GM03348 (cell line): ENCODE measurements around the gene OR10J5.
A peak's percentile ranks its signal among the peaks of the same experiment; 100 is the strongest.
"Not testable (repeated sequence)": the region's sequence is repeated elsewhere in the genome, so short reads cannot be mapped to it uniquely, and the experiment has no call there.

ENCODE experiments used
- DNase-seq: peaks from one replicate; pipeline ENCODE4 v3.0.0; 2012; ENCODE audit warnings: low spot score

Gene OR10J5

DNA sequence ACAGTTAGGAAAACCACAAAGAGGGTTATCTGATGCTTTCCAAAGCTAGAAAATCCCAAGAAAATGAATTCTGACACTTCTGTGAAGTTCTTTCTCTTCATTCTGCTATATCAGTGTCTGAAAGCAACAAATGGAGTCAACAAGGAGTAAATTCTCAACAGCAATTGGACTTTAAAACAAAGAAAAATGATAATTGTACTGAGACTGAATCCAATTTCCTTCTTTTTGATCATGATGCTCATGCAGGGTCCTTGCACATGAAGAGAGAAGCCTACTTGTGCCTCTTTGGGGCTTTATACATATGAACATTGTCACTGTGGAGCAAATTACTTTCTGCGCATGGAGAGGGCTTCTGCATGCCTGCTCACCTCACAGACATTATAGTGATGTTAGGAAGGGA, at the start of gene OR10J5:
TSS of gene OR10J5 (minus strand) at position 101 of the 400 bp plus-strand sequence. CDS start at position 101, 0 bp downstream.
- DNase-seq, result no peak

DNA sequence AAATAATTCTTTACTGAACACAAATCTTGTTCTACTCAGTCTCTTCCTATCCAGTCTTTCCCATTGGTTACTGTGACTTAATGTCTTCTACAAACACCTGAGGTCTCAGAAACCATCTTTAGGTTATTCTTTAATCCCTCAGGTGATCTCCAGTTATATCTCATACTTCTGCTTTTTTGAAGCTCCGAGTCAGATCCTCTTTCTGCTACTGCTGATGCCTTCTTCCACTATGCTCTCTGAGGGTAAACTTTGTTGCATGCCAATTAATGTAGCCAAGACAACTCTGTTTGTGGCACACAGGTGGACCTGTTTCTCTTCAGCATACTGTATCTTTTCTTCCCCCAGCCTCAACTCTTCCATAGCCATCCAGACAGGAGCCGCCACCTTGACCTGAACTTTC, 48.7 kb upstream of the OR10J5 start:
- DNase-seq, result no peak

DNA sequence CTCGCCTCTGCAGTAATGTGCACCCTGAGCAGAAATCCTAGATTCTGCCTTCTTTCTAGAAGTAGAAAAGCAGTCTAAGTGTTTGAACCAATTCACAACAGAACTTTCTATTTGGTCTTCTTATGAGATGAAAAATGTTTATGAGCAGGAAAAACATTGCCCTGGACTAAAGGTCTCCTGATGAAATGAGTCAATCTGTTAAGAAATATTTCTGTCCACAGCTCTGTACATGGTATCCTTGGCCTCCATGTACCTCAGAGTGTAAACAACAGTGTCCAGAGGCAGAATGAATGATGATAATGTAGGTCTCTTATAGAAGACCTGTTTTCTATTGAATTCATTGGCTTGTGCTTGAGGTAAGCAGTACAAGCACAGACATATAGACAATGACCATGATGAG, 45.6 kb upstream of the OR10J5 start:
- no peak for DNase-seq

DNA sequence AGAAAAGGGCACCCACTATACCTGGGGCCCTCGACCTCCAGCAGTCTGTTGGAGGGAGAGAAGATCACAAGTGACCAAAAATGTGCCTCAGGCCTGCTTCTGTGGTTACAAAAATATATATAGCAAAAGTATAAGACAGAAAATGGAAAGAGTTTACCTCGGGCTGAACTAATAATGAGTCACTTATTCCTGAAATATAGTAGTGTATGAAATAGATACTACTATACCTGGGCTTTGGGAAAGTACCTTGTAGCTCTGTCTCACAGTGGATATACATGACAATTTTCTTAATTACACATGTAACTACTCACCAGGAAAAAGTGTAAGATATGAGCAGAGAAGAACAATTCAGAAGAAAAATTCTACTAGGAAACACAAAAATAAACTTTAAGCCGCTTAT, 44.5 kb upstream of the OR10J5 start:
- DNase-seq, result no peak

DNA sequence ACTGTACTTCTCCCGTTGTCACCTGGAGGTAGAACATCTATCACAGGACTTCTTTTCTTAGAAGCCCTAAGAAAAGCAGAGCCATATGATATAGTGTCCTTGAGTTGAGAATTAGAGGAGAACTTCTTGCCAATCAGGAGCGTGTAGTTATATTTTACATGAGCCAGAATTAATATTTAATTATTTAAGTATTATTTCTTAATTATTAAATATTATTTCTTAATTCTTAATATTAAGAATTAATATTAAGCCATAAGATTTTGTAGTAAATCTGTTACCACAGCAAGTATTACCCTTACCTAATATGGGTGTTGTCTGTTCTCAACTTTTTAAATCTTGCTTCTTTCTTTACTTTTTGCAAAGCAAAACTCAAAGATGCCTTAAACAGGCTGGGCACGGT, 41.6 kb upstream of the OR10J5 start:
- DNase-seq, result no peak

DNA sequence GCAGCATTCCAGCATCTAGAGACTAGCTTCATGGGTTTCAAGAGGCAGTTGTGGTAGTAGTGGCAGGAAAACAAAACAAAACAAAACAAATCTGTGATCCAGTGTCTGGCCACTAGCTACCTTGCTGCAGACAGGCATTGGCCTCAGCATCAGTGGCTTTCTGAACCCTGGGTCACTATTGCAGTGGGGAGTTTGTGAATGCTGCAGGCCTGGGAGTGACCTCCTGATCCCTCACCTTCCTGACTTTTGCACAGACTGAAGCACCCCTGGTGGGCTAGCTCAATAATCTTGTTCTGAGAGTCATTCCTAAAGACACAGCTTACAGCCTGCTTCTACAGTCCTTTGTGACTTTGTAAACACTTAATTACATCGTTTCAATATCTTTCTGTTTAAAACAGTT, 26.9 kb upstream of the OR10J5 start:
- DNase-seq, result no peak

DNA sequence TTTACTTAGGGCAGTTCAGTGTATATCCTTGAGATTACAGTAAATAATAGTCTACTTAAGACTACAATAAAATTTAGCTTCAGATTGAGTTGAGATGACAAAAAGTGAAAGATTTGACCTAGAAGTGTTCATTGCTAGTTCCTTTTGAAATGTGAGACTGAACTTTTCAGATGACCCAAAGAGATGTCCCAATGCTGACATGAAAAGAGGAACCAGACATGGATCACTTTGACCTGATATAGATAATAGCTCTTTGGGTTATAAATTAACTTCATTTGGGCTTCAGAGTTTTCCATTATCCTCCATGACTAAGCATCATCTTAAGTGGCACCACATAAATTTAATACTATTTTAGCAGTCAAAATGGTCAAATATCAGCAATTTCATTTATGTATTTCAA, 25.7 kb upstream of the OR10J5 start:
- DNase-seq, result no peak

- DNase-seq, result no peak
Measured at GRCh38 chr1:159560599-159560998, 24.8 kb upstream of the OR10J5 start.

DNA sequence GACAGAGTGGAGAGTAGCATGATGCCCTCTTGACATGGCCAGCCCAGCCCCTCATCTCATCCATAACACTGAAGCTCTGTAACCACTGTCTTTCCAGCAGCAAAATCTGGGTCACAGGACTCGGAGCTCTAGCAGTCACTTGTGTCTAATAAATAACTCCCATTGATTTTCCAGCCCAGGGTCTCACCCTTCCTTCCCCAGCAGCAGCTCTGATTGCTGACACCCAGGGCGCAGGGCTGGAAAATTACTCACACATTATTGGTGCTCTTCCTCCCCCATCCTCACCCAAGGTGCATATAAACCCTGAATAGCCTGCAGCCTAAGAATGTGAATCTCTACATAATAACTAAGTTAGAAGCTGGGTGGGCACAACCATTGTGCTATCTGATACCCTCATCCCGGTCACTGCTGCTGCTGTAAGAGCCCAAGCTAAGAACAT, 21.1 kb upstream of the OR10J5 start:
- DNase-seq, result no peak

- no peak for DNase-seq
Measured at GRCh38 chr1:159554696-159555095, 18.9 kb upstream of the OR10J5 start.

- DNase-seq, result no peak
Measured at GRCh38 chr1:159554261-159554660, 18.5 kb upstream of the OR10J5 start.

DNA sequence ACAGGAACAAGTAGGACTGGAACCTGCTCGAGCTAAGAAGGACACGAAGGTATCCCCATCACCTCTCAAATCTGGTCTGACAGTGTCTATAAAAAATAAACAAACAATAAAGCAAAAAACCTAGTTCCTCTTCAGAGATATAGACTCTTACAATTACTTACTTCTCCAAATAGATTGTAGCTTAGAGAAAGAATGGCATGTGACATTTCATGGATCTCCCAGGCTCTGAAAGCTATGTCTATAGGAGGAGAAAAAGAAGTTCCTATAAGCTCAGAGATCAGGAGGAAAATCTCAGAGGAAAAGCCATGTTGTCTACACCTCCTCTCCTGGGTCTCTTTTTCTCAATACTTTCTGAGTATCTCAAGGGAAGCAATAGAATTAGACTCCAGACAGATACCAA, 12.3 kb upstream of the OR10J5 start:
- no peak for DNase-seq

DNA sequence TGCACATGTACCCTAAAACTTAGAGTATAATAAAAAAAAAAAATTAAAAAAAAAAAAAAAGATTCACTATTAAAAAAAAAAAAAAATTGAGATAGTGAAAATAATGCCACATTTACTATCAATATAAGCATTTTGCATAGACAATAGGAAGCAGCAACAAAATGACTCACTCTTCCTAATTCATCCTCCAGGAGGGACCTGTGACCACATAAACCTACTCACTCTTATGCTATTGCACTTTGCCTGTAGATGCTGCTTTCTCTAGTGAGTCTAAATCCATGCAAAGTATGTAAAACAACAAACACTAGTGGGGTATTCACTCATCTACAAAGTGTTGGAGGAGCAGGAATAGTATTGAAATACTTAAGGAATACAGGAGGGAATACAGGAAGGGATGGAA, 2.9 kb downstream of the OR10J5 start:
- DNase-seq, result no peak

- not testable (repeated sequence) for DNase-seq
Measured at GRCh38 chr1:159524792-159525191, 11.0 kb downstream of the OR10J5 start.

DNA sequence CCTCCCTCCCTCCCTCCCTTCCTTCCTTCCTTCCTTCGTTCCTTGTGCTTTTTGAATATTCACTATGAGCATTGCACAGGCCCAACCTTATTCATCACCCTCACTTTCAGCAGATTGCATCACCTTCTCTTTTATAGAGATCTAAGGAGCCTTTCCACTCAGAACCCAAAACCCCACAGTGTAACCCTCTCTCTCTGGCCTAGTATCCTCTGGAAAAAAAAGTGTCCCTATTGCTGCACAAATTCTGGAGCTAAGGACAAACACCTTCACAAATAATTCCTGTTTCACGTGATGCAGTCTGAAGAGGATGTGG, 25.6 kb downstream of the OR10J5 start:
- DNase-seq, result no peak

GRCh38 chr1:159509440-159510228, 26.2 kb downstream of the OR10J5 start:
- DNase-seq, result no peak

DNA sequence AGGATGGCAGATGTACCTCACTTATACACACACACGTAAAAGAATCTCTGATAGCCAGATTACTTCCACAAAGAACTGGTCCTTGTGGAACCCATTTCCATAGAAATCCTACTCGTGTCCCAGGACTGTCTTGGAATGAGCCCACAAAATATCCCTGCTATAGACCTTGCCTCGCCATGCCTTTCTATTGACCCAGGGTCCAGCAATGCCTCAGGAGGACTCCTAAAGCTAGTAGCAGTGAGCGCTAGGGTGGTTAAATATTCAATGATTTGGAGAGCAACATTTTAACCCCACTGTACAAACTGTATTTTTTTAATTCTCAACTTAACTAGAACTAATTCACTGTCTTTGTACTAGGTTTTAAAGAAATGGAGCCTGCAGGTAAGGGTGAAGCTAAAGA, 26.9 kb downstream of the OR10J5 start:
- no peak for DNase-seq

DNA sequence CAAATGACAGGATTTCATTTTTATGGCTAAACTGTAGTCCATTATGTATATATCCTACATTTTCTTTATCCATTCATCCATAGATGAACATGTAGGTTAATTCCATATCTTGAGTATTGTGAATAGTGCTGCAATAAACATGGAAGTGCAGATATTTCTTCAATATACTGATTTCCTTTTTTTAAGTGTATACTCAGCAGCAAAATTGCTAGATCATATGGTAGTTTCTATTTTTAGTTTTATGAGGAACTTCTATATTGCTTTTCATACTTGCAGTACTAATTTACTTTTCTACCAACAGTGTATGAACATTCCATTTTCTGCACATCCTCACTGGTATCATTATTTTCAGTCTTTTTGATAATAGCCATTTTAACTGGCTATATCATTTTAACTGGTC, 30.1 kb downstream of the OR10J5 start:
- DNase-seq, result no peak

GRCh38 chr1:159501082-159501481, 34.7 kb downstream of the OR10J5 start:
- no peak for DNase-seq

DNA sequence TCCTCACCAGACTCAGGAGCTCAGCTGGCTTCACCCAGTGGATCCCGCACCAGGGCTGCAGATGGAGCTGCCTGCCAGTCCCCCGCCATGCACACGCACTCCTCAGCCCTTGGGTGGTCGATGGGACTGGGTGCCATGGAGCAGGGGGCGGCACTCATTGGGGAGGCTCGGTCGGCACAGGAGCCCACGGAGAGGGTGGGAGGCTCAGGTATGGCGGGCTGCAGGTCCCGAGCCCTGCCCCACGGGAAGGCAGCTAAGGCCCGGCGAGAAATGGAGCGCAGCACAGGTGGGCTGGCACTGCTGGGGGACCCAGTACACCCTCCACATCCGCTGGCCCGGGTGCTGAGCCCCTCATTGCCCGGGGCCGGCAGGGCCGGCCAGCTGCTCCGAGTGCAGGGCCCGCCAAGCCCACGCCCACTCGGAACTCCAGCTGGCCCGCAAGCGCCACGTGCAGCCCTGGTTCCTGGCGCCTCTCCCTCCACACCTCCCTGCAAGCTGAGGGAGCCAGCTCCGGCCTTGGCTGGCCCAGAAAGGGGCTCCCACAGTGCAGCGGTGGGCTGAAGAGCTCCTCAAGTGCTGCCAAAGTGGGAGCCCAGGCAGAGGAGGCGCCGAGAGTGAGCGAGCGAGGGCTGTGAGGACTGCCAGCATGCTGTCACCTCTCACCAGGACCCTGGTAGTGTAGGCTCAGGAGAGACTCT, 41.1 kb downstream of the OR10J5 start:
- not testable (repeated sequence) for DNase-seq

- no peak for DNase-seq
Measured at GRCh38 chr1:159493354-159493753, 42.5 kb downstream of the OR10J5 start.

GRCh38 chr1:159492575-159493323, 43.1 kb downstream of the OR10J5 start:
- DNase-seq, result peak; percentile 24
